Stimulated activated naive CD4-positive, alpha-beta T cell treated with Interleukin-2 at 50 U/mL for 16 hours (primary cell): ENCODE data around the gene CLEC4G.
"Not testable (repeated sequence)": the region's sequence is repeated elsewhere in the genome, so short reads cannot be mapped to it uniquely, and the experiment has no call there.

Experiments
- DNase-seq: peaks from one replicate; lab custom pipeline; 2025; lab: John Stamatoyannopoulos, UW

CLEC4G gene

DNA sequence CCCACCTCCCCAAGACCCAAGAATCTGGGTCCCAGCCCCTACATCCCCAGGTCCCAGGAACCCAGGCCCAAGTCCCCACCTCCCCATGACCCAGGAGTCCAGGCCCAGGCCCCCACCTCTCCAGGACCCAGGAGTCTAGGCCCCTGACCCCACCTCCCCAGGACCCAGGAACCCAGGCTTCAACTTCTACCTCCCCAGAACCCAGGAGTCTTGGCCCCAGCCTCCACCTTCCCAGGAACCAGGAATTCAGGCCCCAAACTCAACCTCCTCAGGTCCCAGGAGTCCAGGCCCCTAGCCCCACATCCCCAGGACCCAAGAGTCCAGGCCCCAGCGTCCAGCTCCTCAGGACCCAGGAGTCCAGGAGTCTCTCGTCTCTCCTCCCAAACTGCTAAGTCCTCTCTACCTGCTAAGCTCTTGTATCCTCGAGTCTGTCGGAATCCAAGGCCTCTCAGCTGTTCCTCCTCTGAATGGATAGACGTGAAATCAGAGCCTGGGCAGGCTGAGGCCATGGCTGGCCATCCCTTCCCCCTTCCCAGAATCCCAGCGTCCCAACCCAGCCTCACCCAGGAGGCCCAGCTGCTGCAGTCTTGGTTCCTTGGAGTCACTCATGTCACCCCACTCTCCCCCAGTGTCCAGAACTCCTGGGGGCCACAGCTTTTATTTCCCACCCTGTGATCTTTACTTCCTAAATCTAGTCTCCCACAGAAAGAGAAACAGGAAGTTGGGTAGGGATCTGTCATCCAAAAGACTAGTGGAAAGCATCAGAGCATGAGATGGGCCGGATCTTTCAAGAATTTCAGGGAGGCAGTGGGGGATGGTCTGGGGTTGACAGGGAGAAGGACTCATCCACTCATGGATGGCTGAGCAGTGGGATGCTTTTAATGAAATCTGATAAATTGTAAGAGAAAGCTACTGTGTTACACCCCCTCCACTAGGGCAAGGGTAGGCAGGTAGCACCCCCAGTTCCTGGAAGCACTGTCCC lies 15.3 kb upstream of the CLEC4G start, which contains the start of gene CD209:
Gene CD209, minus strand, starts transcription at position 632 of the 982 bp plus-strand sequence. Its CDS starts 23 bp downstream, at position 609.
- DNase-seq = no peak

DNA sequence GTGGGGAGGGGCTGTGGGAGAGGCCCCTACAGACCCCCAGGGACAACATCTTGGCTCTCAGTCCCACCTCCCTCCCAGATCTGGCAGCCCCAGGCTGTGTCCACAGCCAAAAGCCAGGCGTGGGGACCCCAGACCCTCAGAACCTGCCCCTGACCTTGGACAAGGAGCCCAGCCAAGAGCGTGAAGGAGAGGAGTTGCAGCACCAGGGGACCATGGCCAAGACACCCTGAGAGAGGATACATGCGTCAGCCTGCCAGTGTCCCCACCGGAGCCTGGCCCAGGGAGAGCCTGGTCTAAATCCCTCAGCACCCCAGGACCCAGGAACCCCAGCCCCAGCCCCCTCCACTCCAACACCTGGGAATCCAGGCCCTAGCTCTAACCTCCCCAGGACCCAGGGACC lies 14.4 kb upstream of the CLEC4G start:
- not testable (repeated sequence) for DNase-seq

DNA sequence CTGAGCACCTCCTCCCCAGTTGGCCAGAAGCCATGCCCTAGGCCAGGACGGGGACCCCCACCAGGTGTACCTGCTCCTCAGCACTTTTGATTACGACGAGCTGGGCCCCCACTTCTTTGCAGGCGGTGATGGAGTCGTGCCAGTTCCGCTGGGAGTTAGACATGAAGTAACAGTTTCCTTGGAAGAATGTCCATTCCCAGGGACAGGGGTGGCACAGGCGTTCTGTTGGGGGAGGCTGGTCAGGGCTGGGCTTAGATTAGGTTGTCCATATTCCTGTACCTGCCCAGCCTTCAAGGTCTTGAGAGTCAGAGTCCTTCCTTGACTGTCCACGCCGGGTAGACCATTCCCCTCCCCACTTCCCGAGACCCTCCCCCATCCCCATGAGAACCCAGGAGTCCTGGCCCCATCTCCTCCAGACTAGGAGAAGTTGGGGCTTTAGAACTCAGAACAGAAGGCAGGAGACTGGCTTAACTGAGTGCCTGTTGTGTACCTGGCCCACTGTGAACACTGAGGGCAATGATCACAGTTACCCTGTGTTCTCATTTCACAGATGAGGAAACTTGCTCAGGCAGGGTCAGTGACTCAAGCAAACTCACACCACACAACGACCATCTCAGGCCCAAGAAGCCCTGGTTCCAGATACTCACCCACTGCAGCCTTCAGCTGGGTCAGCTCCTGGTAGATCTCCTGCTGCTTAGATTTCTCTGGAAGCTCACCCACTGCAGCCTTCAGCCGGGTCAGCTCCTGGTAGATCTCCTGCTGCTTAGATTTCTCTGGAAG lies 13.2 kb upstream of the CLEC4G start:
- no peak for DNase-seq

DNA sequence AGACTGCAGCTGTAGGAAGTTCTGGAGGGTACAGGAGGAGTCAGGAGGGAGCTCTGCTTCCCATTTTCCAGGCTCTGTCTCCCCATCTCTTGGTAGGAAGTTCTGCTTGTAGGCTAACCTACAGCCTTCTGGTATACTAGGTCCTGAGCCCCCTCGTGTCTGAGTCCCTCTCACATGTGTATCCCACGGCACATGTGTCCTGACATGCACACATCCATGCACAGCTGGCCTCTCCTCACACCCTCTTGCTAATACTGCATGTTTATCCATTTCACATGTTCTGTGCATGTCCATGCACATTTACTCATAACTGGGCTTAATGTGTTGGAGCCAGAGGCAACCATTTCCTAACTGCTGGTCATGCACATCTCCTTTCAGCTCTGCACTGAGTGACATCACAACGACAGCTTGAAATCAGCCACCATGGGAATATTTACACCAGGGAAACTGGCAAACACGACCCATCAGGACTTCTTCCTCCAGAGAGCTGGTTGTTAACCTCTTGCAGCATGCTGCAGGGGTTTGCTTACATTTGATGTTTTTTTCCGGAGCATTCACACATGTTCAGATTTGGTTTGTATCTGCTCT lies 12.4 kb upstream of the CLEC4G start:
- DNase-seq = no peak

DNA sequence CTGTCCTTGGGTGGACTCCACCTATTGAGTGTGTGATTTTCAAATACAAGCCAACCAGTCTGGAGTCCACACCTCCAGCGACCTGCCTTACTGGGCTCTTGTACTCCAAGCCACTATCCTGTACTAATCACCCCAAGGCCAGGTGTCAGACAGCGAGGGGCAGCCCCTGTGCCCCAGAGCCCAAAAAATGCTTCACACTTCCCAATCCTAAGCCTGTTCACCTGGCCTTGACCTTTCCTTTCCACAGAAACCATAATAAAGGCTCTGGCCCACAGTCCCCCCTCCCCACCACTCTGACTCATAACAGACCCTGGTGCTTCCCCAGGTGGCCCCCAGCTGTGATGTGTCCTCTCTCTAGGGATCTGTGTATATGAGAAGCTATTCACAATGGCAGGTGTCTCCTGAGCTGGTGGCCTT lies 11.5 kb upstream of the CLEC4G start:
- DNase-seq = no peak

DNA sequence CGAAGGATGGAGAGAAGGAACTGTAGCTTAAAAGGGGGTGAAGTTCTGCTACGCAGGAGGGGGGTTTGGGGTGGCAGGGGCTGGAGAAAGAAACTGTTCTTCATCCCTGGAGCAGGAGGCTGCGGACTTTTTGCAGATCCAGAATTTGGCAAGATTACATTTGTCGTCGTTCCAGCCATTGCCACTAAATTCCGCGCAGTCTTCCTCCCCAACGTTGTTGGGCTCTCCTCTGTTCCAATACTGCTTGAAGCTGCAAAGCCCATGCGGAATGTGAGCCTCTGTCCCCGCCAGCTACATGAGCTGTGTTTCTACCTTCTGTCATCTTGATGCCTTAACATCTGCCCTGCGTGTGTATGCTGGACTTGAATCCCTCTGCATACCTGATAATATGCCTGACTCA lies 11.1 kb upstream of the CLEC4G start:
- no peak for DNase-seq

DNA sequence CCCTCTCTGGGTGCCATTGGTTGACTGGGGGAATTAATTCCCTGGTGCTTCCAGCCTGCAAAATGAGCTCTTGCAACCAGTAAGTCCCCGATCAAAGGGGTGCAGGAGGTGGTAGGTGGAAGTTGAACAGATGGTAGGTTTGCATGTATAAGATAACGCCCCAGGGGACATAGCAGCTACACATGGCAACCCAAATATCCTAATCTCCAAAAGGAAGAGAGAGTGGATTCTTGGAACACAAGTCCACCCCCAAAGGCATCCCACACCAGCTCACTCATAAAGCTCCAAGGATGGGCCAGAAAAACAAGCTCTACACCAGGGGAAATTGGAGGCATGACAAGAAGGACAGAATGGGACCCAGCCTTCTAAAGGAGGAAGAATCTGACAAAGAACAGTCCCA lies 10.7 kb upstream of the CLEC4G start:
- no peak for DNase-seq

DNA sequence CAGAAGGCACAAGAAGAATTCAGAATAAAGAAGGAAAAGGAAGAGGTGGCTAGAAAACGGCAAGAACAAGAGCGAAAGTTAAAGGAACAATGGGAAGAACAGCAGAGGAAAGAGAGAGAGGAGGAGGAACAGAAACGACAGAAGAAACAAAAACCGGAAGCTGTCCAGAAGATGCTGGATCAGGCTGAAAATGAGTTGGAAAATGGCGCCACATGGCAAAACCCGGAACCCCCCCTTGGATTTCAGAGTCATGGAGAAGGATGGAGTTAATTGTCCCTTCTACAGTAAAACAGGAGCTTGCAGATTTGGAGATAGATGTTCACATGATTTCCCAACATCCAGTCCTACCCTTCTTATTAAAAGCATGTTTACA lies 8.8 kb upstream of the CLEC4G start:
- DNase-seq = no peak

DNA sequence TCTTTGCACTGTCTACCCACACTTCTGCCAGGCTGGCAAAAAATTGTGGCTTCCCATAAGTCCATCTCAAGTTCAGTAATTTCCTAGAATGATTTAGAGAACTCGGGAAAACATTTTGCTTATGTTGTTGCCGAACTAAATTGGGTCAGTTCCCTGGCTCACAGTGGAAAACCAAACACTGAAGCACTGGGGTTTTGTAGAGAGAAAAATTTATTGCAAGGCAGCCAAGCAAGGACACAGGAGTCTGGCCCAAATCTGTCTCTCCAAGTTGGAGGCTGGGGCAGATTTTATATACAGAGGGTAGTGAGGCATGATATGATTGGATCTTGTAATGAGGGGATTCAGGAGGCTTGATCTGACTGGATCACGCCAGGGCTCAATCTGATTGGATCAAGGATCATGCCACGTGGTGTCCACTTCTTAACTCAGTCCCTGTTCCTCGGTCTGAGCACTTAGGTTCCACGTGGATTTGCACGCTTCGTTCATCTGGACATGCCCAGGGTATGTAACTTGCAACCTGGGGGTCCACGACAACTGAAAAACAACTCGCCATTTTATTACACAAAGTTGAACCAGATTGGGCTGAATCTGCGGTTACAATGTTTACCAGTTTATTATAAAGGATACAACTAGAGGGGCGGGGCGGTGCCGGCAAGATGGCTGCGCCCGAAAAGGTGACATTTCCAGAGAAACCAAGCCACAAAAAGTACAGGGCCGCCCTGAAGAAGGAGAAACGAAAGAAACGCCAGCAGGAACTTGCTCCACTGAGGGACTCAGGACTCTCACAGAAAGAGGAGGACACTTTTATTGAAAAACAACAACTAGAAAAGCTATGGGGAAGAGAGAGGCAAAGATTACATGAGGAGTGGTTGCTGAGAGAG lies 8.1 kb upstream of the CLEC4G start:
- DNase-seq = no peak

DNA sequence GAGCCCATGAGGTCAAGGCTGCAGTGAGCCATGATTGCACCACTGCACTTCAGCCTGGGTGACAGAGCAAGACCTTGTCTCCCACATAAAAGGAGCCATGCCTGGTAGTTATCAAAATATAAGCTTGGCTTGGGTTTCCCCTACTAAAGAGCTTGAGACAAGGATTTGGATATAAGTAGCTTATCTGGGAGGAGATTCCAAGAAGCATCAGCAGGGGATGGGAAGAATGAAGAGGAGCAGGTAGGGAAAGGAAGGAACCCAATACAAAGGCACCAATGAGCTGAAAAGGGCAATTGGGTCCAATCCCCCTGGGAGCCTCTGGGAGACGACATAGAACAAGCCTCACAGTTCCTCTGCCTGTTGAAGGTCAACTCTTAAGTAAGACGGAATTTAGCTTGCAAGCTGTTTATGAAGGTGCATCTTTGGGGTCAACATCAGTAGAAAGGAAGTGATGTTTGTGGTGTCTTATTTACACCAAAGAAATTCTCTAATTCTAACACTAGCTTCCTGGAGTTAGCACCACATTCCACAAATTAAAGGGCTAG lies 7.4 kb upstream of the CLEC4G start:
- no peak for DNase-seq

DNA sequence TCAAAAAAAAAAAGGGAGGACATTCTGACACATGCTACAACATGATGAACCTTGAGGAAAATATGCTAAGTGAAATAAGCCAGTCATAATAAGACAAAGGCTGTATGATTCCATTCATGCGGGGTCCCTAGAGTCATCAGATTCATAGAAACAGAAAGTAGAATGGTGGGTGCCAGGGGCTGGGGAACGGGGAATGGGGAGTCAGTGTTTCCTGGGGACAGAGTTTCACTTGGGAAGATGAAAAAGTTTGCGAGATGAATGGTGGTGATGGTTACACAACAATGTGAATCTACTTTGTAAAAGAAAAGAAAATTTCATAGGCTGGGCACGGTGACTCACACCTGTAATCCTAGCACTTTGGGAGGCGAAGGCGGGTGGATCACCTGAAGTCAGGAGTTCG lies 6.1 kb upstream of the CLEC4G start:
- DNase-seq = peak; percentile 41

DNA sequence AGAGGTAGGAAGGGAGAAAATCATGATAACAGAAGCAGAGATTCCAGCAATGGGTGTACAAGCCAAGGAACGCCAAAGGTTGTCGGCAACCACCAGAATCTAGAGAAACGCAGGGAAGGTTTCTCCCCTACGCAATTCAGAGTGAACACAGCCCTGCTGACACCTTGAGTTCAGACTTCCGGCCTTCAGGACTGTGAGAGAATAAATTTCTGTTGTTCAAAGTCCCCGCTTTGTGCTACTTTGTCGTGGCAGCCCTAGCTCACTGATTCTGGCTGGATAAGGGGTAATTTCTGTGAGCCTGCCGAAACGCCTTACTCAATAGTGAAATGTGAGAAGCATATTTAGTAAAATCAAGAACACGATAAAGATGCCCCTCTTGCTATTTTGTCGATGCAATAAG lies 5.3 kb upstream of the CLEC4G start:
- no peak for DNase-seq

DNA sequence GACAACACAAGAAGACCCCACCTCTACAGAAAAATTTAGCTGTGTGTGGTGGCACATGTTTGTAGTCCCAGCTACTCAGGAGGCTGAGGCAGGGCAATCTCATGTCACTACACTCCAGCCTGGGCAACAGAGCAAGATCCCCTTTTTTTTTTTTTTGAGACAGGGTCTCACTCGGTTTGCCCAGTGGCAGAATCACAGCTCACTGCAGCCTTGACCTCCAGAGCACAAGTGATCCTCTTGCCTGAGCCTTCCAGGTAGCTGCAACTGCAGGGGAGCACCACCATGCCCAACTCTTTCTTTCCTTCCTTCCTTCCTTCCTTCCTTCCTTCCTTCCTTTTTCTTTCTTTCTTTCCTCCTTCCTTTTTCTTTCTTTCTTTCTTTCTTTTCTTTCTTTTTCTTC lies 4.2 kb upstream of the CLEC4G start:
- DNase-seq = no peak

DNA sequence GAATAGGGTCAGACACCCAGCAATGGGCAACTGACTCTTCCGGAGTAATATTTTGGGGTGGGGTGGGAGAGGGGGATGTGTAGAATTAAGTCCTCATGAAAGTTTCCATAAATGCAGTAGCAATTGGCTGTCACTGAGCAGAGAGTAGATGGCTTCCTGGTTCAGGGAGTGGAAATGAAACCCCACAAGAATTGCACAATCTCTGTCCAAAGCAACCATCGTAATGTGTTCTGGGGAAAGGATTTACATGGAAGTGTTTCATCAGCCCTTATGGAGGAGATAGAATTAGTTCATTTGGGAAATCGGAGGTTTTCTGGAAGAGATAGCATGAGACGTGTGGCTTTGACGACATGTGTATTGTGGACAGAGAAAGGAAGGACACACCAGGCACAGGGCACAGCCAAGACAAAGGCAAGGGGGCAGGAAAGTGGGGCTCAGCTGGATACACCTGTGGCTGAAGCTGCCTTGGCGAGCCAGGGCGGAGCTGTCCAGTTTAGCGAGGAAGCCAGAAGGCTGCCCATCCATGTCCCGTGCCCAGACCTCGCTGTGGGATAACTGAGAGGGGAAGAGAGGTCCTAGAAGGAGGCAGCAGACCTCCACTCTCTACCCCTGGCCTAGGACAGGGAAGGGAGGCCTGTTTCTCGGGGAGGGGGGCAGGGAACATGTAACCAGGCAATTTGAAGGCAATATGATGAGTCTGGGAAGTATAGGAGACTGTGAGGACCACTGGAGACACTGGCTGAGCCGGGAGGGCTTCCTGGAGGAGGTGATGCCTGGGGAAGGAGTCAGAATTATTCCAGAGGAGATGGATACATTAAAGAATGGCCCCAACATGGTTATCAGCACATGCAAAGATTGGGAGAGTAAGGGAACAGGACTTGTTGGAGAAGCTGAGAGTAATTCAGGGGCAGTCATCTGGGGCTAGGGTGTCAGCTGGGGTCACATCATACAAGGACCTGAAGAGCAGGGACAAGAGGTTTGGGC lies 2.6 kb upstream of the CLEC4G start:
- no peak for DNase-seq

DNA sequence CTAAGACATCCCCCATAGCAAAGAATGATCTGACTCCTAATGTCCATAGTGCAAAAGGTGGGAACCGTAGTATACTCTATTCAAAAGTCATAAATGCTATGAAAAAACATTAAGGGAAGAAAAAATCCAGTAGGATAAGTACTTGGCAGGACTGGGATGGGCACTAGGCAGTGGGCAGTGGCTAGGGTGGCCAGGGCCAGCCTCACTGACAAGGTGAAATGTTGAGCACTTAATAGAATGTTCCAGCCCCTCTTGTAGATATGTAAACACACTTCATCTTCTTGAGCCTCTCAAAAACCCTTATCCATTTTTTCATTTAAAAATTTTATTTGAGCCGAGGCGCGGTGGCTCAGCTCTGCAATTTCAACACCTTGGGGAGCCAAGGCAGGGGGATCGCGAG lies 1.5 kb upstream of the CLEC4G start:
- no peak for DNase-seq

DNA sequence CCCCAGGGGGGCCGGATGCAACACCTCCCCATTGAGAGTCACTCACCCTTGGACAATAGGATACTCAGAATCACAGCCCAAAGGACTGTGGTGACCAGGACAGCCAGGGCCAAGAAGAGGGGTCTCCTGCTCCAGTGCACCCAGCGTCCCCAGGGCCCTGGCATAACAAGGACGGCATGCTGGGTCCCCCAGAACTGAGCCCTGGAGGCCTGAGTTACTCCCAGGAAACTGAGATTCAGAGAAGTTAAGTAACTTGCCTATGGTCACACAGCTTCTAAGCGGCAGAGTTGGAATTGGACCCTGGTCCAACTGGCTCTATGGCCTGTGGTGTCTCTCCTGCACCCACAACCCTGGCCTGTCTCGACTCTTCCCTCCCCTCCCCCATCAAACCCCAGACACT lies 295 bp downstream of the CLEC4G start:
- DNase-seq = no peak

DNA sequence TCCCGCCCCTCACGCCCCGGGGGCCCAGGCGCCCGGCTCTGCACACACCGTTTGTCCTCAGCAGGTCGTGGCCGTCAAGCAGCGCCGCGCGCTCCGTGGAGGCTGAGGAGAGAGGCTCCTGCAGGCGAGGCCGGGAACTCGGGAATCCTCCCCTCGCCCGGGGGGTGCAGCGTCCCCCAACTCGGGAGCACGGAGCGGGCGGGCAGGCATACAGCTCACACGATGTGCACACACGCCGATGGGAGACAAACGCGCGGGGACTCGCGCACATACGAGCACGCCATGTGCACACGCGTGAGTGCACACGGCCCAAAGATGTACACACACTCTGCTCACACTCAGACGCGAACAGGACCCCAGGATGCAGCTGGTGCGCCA lies 703 bp downstream of the CLEC4G start:
- no peak for DNase-seq

DNA sequence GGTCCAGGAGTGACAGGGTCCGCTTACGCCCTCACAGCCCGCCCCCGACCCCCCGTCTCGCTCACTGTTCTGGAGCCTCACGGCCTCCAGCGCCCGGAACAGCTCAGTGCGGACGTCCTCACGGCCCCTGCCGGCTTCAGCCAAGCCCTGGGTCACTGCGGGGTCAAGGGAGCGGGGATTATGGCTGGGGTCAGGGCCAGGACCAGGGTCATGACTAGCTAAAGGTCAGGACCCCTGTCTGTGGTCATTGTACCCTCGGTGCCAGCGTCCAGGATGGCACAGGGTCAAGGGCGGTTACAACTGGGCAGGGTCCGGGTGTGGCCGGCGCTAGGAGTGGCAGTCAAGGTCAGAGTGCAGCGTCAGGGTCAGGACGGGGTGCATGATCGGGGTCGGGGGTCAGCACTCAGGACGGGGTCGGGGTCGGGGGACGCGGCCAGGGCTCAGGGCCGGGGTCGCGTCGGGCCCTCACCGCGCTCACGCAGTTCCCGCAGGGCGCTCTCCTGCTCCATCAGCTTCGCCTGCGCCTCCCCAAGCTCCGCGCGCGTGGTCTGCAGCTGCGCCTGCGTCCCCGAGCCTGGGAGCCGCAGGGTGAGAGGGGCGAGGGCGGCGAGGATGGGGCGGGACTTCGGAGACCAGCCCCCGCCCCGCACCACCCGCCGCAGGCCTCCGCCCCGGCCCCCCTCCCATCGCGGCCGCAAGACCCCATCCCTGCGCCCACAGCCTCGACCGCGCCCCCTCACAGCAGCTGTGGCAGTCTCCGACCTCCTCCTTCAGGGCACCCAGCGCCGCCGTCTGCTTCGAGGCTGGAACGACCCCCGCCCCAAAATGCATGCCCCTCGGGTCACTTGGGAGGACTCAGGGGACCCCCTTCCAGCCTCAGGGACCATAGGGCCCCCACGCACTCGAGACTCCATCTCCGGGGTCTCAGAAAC lies 1.4 kb downstream of the CLEC4G start:
- no peak for DNase-seq

DNA sequence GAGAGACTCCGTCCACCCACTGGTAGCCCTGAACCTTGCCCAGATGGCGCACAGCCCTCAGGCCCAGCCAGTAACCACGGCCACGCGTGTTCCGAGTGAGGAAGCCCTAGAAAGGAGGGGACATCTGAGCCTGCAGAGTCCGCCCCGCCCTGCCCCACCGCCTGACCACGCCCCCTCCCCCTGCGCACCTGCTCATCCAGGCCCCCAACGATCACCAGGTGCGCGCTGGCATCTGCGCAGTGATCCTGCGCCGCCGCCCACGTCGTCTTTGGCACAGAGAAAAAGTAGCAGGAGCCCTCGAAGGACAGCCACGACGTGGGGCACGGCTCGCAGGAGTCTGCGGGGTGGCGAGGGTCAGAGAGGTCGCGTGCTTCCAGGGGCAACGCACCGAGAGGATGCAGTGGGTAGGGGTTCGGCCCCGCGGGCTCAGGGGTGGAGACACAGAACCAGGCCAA lies 2.1 kb downstream of the CLEC4G start:
- no peak for DNase-seq
